ENCODE measurements around the gene SETD3.

GRCh38 chr14:99516871-99517642 lies 36.4 kb upstream of the SETD3 start:
- TF ChIP-seq EZH2phosphoT487 (conservative IDR thresholded peaks at IDR 0.05; ENCODE audit: low read length) (no peak), CTCF (IDR thresholded peaks at IDR 0.05; ENCODE audit: insufficient read depth, low read length, poor library complexity, severe bottlenecking) (no peak)

Data from SU-DHL-6 (cell line).